IPS-18c (cell line): ENCODE measurements around the gene PRR22.

Experiments used
- H3K4me3 ChIP-seq: 2 replicates; pipeline ENCODE4 v1.7.0; 2013; ENCODE audit warnings: low read depth, mild to moderate bottlenecking, low read length, moderate library complexity; ENCODE audit not compliant: insufficient read depth
- H3K9me3 ChIP-seq: one replicate; pipeline ENCODE4 v1.6.1; 2013; ENCODE audit warnings: mild to moderate bottlenecking, low read length, moderate library complexity; ENCODE audit not compliant: control insufficient read depth, insufficient read depth

PRR22 gene

DNA sequence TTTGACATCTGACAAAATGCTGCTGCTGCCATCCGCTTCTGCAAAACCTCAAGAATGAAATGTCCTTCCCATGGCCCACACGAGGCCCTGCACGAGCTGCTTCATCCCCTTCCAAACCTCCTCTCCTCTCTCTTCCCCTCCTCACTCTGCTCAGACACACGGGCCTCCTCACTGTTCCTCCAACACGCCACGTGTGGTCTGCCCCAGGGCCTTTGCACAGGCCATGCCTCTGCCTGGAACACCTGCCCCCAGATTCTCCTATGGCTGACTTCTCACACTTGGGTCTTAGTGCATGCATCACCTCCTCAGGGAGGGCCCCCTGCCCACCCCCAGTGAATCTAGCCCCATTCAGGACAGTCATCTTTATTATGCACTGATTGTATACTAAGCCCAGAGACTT lies 36.2 kb upstream of the PRR22 start:
- Histone ChIP-seq H3K9me3 (peaks cover 4% of the 10 kb centered on the region), H3K4me3 (no peak overlapping the region)

DNA sequence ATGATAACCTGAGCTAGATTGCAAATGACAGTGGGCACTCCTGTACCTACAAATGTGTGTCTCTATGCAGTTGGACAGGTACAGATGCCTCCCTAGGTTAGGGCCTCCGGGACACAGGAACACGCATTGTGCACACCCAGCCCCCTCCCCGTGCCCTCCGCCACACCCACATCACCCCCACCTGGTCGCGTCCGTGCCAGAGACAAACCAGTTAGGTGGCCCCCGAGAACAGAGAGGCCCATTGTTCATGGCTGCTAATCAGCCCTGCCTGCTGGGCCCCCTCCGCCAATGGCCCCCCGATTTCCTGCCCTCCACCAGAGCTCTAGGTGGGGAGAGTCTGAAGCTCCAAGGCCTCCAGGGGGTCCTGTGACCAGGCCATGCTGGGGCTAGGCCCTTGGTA lies 34.0 kb upstream of the PRR22 start:
- H3K4me3 ChIP-seq = no peak overlapping the region
- H3K9me3 ChIP-seq = peaks cover 2% of the 10 kb centered on the region

DNA sequence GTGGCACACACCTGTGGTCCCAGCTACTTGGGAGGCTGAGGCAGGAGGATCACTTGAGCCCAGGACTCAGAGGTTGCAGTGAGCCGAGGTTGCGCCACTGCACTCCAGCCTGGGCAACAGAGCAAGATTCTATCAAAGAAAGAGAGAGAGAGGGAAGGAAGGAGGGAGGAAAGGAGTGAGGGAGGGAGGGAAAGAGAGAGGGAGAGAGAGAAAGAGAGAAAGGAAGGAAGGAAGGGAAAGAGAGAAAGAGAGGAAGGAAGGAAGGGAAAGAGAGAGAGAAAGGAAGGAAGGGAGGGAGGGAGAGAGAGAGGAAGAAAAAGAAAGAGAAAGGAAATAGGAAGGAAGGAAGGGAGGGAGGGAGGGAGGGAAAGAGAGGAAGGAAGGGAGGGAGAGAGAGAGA lies 32.7 kb upstream of the PRR22 start:
- no peak overlapping the region for H3K4me3 ChIP-seq
- H3K9me3 ChIP-seq = peaks cover 2% of the 10 kb centered on the region

DNA sequence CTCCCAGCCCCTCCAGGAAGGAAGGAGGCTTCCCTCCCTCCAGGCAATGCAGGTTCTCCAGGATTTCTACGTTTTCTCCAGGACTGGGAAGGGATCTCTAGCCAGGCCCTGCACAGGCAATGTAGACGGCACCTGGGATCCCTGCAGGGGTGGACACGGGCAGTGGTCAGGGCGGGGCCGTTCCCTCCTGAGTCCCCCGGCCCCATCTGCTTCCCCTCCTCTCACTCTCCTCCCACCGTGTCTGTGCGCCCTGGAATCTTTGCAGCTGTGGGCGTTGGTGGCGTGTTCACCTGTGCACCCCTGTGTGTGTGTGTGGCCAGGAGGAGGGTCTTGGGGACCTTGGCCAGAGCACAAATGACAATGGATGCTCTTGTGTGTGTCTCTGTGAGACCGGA lies 30.3 kb upstream of the PRR22 start:
- peaks cover 2% of the 10 kb centered on the region for H3K9me3 ChIP-seq

DNA sequence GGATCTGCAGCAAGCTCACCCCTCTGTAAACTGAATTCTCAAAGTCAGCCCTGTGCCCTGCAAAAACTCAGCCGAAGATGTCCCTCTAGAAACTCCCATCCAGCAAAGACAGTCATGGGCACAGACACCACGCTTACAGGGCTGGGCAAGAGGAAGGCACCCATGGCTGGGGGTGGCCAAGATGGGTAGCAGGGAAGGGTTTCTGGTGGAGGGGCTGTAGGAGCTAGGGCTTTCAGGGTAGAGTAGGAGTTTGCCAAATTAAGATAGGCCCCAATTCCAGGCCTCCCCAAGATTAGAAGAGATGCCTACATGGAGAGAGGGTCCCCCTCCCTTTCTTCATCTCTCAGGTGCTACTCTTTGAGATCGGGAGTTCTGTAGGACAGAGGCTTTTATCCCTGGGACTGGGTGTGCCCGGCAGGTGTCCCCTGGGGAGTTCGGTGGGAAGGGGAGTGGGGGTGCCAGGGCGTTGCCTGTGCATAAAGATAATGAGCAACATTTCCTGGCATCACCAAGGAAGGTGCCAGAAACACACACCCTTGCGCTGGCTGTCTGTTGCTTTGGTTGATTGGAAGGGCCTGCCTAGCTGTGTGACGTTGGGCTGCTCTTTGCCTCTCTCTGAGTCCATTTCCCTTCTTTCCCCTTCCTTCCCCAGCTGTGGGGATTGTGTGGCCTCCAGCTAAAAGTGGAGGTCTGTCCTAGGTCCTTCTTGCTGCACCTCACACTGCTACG lies 29.7 kb upstream of the PRR22 start:
- H3K4me3 ChIP-seq = no peak overlapping the region
- H3K9me3 ChIP-seq = peaks cover 2% of the 10 kb centered on the region

More for the DNA sequence above, 30.3 kb upstream of the PRR22 start:
- H3K4me3 ChIP-seq = no peak overlapping the region

DNA sequence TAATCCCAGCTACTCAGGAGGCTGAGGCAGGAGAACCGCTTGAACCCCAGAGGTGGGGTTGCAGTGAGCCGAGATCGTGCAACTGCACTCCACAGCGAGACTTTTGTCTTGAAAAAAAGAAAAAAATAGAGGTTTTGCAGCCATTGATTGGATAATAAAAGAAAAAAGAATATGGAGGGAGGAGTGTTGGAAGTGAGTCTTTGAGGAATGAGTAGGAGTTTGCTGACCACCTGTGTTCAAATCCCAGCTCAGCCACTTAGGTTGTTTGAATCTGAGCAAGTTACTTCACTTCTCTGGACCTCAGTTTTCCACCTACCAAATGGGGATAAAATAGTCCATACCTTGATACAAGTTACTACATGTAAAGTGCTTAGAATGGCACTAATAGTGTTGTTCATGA lies 26.6 kb upstream of the PRR22 start:
- Histone ChIP-seq H3K9me3 (no peaks in the 10 kb centered on the region), H3K4me3 (no peak overlapping the region)

DNA sequence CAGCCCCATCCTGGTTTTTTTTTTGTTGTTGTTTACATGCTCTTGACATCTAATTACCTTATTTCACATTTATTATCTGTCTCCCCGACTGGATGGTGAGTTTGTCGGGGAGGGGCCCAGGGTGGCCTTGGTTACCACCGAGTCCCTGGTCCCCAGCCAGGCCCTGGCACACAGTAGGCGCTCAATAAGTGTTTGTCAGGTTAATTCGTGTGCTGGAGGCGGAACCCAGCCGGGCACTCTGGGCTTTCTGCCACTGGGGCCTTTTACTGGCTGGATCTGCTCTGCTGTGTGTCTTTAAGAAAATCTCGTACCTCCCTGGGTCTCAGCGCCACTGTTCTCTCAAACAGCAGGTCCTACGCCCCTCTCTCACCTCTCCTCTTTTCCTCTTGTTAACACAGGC lies 24.9 kb upstream of the PRR22 start:
- Histone ChIP-seq H3K9me3 (no peaks in the 10 kb centered on the region), H3K4me3 (no peak overlapping the region)

DNA sequence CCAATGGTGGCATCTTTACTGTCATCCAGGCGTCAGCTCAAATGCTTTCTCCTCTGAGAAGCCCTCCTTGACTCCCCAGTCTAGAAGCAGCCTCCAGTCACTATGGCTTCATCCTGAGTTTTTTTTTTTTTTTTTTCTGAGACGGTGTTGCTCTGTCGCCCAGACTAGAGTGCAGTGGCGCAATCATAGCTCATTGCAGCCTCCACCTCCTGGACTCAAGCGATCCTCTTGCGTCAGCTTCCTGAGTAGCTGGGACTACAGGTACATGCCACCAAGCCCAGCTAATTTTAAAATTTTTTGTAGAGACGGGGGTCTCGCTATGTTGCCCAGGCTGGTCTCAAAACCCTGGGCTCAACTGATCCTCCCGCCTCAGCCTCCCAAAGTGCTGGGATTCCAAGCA lies 24.5 kb upstream of the PRR22 start:
- H3K9me3 ChIP-seq = no peaks in the 10 kb centered on the region
- no peak overlapping the region for H3K4me3 ChIP-seq

DNA sequence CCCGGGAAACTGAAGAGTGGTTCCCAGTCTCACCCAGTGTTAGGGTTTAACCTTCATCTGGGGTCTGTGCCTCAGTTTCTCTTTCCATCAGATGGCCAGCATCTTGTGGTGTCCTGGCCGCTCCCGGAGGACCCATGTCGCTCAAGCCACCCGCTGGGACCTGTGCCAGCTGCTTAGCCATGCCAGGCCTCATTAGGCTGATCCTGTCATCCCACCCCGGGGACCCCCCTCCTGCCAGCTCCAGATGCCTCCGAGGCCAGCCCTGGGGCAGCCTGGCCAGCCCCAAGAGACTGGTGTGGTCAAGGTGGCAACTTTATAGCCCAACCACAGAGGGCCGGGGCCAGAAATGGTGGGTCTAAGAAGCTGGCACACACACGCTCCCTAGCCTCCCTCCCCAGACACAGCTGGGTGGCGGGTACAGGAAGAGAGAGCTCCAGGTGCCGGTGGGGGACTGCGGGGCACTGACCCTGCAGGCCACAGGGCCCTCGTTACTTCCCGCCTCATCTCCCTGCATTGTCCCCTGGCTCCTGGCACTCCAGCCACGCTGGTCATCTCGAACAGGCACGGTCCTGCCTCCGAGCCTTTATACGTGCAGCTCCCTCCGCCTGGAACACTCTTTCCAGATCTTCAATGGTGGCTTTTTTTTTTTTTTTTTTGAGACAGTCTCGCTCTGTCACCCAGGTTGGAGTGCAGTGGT lies 23.7 kb upstream of the PRR22 start:
- no peaks in the 10 kb centered on the region for H3K9me3 ChIP-seq
- no peak overlapping the region for H3K4me3 ChIP-seq

DNA sequence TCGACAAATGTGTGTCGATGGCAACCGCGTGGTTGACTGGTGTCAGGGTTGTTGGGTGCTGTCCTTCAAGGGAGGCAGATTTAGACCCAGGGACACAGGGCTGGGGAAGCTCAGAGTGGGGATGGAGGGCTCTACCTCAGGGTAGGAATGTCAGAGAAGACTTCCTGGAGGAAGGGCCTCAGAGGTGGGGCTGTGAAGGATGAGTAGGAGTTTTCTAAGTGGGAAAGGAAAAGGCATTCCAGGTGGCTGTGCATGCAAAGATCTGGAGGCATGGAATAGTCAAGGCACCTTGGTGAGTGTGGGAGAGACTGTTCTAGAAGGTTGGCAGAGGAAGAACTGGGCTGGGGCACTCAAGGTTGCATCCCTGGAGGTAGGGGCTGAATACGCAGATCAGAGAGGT lies 22.4 kb upstream of the PRR22 start:
- H3K9me3 ChIP-seq = no peaks in the 10 kb centered on the region
- H3K4me3 ChIP-seq = no peak overlapping the region

DNA sequence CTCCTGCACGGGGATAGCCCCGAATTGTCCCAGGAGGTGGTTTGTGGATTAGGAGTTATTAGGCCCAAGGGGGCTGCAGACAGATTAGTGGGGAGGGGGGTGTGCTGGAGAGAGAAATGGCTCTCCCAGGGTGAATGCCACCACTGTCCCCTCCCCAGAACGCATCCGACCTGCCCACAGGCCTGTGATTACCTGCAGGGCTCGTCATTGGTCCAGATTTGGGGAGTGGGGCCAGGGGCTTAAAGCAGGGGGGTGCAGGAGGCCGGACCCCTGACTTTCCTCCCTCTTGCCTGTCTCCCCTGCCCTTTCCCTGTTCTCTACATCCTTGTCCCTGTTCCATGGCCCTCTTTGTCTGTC lies 21.6 kb upstream of the PRR22 start:
- peak overlapping the region; percentile 20; the same call in 1 of the 2 replicates for H3K4me3 ChIP-seq

DNA sequence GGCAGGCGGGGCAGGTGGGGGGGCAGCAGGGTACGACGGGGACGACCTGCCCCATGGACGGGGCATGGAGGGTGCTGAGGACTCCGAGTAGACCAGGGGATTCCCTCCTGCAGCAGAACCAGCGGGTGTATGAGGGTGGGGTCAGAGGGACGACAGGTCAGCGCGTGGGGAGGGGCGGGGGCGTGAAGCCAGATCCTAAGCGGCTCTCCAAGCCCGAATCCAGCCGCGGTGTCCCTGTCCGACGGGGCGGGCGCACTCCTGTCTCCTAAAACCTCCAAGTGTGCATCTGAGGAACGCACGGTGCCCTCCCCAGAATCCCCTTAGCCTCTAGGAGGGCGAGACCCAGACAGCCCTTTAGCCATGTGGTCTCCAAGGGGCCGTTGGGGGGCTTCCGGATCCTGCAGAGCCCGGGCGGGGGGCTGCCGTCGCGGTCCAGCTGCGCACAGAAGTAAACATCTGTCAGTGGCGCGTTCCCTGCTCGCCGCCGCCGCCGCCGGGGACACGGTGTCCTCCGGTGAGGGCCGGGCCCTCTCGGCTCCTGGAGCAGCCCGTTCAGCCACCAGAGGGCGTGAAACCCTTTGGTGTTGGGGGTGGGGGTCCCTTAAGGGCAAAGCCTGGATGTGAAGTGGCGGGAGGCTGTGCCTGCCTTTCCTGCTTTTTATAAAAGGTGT lies 21.1 kb upstream of the PRR22 start:
- Histone ChIP-seq H3K9me3 (no peaks in the 10 kb centered on the region), H3K4me3 (peak overlapping the region; percentile 49)

More for the DNA sequence above, 21.6 kb upstream of the PRR22 start:
- no peaks in the 10 kb centered on the region for H3K9me3 ChIP-seq

DNA sequence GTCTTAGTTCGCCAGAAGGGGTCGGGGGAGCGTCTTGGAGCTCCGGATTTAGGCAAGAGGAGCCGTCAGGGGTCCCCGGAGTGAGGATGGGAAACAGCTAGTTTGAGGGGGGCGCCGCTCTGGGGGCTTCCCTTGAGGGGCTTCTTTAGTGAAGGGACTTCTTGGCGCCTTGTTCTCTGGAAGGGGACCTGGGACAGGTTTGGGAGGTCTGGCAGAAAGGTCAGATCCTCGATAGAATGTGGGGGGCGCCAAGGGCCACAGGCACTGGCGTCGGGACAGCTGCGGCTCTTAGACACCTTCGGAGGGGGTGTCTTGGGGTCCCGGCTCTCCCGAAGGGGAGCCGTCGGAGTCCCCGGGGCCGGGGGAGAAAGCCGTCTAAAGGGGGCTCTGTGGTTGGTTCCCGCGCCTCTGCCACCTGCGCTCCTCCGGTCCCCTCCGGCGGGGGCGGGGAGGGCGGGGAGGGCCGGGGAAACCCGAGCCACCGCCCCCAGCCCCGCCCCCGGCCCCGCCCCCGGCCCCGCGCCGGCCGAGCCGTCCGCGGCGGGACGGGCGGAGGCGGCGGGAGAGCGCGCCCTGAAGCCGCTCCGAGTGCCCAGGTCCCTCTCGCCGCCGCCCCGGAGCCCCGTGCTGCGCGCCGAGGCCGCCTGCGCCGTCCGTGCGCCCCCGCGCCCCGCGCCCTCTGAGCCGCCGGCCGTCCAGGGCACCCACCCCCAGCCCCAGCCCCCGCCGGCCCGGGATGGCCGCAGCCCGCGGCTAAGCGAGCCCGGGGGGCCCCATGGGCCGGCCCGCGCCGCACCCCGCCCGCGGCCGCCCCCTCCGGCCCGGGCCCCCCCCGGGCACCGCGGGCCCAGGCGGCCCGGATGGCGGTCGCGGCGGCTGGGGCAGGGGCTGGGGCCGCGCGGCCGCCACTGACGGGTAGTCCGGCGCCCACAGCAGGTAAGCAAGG lies 20.2 kb upstream of the PRR22 start, which contains the start of gene NRTN:
NRTN (plus strand) TSS at position 552 of the 946 bp plus-strand sequence. CDS start 19,099 bp downstream, outside the sequence.
- peak within 1 kb of the TSS; percentile 49 for H3K4me3 ChIP-seq
- no peaks in the 10 kb centered on the region for H3K9me3 ChIP-seq

DNA sequence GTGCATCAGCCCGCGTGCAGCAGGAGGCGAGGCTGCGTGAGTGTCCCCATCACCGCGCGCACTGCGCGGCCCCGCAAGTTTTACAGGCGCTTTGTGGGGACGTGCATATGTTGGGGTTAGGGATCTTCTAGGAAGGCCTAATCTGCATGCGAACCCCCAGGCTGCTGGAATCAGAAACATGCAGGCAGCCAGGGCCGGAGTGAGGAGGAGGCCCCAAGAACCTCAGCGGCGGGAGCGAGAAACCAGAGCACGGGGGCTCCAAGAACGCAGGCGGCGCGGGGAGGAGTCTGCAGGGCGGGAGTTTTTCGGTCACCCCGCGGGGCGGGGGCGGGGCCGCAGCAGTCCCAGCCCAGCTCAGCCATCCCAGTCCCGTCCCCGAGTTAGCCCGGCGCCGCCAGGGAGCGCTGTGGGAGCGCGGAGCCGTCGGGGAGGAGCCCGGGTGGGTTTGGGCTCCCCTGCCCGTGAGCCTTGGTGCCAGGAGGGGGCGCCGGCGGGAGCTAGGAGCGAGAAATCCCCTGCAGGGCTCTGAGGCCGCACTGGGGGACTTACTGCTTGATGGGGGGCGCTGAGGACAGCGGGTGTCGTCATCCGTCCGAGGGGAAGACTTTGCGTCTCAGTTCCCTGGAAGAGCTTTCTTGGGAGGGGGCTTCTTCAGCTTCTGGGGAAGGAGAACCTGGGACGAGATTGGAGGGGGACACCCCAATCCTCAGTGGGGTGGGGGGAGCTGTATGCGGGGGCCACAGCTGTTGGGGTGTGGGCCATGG lies 19.4 kb upstream of the PRR22 start:
- Histone ChIP-seq H3K4me3 (peak overlapping the region; percentile 28; the same call in 1 of the 2 replicates), H3K9me3 (no peaks in the 10 kb centered on the region)

DNA sequence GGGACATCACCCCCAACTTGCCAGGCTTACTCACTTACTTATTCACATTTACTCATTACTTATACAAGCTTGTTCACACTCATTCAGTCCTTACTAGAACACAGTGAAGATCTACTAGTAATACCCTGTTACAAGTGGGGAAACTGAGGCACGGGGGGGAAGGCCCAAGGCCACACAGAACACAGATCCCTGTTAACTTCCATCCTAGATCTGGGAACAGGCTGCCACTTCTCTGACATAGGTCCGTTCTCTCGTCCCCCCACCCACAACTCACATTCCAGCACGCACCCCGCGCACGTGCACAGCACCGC lies 18.9 kb upstream of the PRR22 start:
- Histone ChIP-seq H3K4me3 (peak overlapping the region; percentile 16; the same call in 1 of the 2 replicates), H3K9me3 (no peaks in the 10 kb centered on the region)

DNA sequence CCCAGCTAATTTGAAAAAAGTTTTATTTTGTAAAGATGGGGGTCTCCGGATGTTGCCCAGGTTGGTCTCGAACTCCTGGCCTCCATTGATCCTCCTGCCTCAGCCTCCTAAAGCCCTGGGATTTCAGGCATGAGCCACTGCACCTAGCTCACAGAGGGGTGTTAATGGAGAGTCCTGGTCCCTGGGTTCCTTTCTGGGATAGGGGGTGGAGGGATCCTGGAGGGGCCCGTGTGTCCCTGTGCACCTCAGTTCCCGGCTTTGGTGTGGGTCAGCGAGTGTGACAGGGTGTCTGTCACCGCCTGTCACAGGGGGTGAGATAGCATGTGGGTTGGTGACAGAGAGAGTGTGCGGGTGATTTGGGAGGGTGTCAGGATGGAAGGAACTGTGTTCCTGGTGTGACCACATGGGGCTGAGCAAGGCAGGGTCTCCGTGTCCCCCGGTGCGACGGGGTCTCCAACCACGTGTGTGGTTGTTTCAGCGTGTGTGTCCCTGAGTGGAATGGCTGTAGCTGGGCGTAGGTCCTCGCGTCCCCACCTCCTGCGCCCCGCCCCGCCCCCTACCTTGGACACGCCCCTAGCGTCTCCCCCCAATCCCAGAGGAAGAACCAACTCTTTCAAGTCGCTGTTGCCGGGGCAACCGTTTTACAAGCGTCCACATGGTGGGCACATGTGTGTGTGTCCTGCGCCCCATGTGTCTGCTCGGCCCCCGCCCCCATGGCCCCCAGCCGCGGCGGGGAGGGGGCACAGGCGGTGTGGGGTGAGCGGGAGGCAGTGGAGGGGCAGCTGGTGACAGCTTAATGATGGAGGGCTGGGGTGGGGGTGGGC lies 17.5 kb upstream of the PRR22 start:
- Histone ChIP-seq H3K4me3 (no peak overlapping the region; the same call in 1 of the 2 replicates), H3K9me3 (no peaks in the 10 kb centered on the region)
